Spleen (tissue), 7 donors: ENCODE data around the gene CHCHD3.

Experiments
- CTCF ChIP-seq, 11 experiments: fragments of 200-600 bp in 7 of 11; fragments of 450-650 bp in 4 of 11; sonication (generic) in 4 of 11; IDR thresholded peaks in 8 of 11; conservative IDR thresholded peaks in 3 of 11; 1 replicate in 7 of 11; 2 replicates in 4 of 11; pipeline versions ENCODE4 v1.4.0 to v1.8.0; 2016 to 2021; ENCODE audit warnings: antibody characterized with exemption in 11 of 11, inconsistent platforms in 4 of 11, mild to moderate bottlenecking in 1 of 11
- POLR2A ChIP-seq, 3 donors: fragments of 450-650 bp; IDR thresholded peaks; one replicate each; pipeline ENCODE4 v1.5.1; 2017; ENCODE audit warnings: antibody characterized with exemption in 3 of 3, mild to moderate bottlenecking in 1 of 3
- donor health status: DM: no; HTN: no; CAD: no; lungs with moderate emphysema.
- donor health status: DM: no; HTN: no; CAD: no.
- donor health status: DM: no; HTN: no; CAD: no.

DNA sequence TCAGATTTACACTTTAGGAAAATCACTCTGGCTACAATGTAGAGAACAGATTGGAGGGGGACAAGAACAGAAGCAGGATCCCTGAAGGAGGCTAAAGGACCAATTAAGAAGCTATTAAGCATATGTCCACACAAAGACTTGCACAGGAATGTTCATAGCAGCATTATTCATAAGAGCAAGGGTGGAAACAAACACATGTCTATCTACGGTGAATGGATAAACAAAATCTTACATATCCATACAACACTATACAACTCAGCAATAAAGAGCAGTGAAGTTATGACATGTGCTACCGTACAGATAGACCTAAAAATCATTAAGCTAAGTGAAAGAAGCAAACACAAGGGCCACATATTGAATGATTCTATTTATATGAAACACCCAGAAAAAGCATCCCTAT, 10.4 kb downstream of the CHCHD3 start:
- TF ChIP-seq CTCF (IDR thresholded peaks at IDR 0.05 in 8 of 11, conservative IDR thresholded peaks at IDR 0.05 in 3 of 11) (no peak), POLR2A (IDR thresholded peaks at IDR 0.05) (no peak)
